GM12801 (cell line): ENCODE results near the gene SEMG1.

Source experiments
- TF ChIP-seq, protein P1 (sequence below): IDR thresholded peaks from one replicate; pipeline ENCODE4 v1.5.1; 2011; ENCODE audit warnings: control low read depth; ENCODE audit not compliant: insufficient read length; ENCODE audit errors: extremely low read depth

The SEMG1 gene

DNA sequence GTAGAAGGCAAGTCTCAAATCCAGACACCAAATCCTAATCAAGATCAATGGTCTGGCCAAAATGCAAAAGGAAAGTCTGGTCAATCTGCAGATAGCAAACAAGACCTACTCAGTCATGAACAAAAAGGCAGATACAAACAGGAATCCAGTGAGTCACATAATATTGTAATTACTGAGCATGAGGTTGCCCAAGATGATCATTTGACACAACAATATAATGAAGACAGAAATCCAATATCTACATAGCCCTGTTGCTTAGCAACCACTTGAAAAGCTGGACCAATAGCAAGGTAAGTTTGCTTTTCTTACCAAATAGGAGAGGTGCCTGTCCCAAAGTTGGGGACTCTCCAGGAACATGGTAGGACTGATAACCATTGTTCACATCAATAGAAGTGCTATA is 16.3 kb downstream of the SEMG1 start:
- TF ChIP-seq, protein P1, sequence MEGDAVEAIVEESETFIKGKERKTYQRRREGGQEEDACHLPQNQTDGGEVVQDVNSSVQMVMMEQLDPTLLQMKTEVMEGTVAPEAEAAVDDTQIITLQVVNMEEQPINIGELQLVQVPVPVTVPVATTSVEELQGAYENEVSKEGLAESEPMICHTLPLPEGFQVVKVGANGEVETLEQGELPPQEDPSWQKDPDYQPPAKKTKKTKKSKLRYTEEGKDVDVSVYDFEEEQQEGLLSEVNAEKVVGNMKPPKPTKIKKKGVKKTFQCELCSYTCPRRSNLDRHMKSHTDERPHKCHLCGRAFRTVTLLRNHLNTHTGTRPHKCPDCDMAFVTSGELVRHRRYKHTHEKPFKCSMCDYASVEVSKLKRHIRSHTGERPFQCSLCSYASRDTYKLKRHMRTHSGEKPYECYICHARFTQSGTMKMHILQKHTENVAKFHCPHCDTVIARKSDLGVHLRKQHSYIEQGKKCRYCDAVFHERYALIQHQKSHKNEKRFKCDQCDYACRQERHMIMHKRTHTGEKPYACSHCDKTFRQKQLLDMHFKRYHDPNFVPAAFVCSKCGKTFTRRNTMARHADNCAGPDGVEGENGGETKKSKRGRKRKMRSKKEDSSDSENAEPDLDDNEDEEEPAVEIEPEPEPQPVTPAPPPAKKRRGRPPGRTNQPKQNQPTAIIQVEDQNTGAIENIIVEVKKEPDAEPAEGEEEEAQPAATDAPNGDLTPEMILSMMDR: no peak

DNA sequence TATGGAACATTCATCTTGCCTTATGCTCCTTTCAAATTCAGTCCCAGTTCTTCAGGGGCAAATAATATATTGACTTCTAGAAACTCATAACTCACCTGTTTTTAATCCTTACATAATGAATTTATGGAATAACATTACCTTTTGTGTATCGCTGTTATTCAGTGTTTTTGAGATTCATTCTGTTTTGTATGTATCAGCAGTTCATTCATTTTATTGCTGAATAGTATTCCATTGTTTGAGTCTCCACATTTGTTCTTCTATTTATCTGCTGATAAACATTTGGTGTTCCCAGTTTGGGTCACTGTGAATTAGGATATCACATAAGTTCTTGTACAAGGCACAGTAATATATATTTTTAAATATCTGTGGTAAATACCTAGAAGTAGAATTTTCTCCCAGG is 19.5 kb downstream of the SEMG1 start:
- TF ChIP-seq, protein P1: no peak

DNA sequence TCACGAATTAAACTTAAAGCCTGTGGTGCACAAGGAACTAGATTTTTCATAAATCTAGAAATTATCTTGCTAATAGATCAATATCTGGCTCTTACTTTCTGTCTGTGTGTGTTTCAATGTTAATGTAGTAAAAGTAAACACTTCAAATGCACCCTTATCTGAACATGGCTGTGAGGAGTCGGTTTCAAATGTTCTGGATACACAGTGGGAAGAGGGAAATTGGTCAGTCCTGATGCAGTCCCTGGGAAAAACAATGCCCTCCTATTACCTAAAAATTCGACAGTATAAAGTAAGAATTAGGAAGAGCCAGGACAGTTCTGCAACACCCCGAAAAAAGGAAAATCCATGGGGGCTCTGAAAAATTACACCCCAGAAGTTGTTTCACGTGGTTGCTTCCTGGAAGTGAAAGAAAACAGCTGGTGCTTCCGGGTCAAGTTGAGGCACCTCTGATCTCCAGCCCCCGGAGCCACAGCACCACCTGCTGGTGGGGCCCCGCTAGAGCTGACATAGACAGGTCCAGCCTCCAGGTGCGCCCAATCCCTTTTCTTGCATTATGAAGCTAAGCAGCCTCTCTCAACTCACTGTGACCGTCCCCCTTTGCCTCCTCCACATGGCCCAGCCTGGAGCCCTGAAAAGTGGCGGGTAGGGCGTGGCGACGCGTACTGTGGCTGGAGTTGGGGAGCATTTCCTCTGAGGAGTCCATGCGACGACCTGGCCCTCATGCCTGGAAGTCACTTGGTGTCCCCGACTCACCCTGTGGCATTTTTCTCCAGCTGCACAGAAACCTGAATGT is 22.6 kb downstream of the SEMG1 start:
- TF ChIP-seq, protein P1: no peak

DNA sequence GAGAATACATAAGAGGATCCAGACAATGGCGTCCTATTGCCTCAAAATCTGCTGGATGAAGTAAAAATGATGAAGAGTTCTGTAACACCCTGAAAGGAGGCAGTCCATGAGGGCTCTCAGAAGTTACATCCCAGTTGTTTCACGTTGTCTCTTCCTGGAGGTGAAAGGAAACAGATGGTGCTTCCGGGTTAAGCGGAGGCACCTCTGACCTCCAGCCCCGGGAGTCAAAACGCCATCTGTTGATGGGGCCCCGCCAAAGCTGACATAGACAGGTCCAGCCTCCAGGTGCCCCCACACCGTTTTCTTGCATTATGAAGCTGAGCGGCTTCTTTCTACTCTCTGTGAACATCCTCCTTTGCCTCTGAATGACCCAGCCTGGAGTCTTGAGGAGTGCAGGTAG is 23.8 kb downstream of the SEMG1 start:
- TF ChIP-seq, protein P1: no peak

DNA sequence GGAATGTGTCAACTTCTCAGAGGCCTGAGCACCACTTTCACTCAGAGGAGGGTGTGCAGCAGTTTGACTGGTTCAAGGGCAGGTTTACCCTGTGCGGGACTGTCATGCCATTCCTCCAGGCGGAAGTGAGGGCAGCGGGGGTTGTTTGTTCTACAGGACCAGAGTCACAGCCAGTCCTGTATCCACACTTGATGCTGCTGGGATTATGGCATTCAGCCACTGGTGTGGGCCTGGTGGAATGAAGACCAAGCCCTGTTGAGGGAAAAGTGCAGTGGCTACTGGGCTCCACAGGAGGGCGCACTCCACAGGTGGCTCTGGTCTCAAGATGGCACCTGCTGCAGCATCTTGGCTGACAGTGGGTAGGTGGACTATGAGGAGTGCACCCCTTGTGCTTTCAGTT is 29.2 kb downstream of the SEMG1 start:
- TF ChIP-seq, protein P1: no peak

DNA sequence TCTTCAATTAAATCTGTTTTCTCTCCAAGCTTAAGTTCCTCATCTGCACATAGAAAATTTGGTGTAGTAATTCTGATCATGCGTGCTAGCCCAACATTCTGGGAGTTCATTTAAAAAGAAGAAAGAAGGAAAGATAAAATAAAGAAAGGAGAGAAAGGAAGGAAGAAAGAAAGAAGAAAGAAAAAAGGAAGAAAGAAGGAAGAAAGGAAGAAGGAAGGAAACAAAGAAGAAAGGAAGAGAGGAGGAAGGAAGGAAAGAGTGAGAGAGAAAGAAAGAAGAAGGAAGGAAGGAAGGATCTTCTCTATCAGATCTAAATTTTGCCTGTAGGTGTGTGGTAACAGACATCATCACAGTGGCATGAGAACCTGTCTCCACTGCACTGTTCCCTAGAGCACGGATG is 31.3 kb downstream of the SEMG1 start:
- TF ChIP-seq, protein P1: no peak

- TF ChIP-seq, protein P1: no peak
Observed at GRCh38 chr20:45246109-45246508, 39.3 kb downstream of the SEMG1 start.
